Transverse colon (tissue), 4 donors: Measurements from ENCODE around the gene IAH1. TPM values are rescaled to one million over a fixed set of nuclear protein-coding genes. Genes with fewer than 3 reads are reported as not detected.

Source experiments
- DNase-seq: peaks from one replicate; pipeline ENCODE4 v3.0.0-alpha.2; 2019
- H3K27ac ChIP-seq, 4 donors: fragments of 200-600 bp; sonication (generic); 2 replicates each; pipeline ENCODE4 v1.5.1; 2016 to 2018; ENCODE audit warnings: inconsistent platforms in 4 of 4
- H3K27me3 ChIP-seq: fragments of 200-600 bp; sonication (generic); 2 replicates; pipeline ENCODE4 v1.5.1; 2017; ENCODE audit warnings: inconsistent platforms
- H3K36me3 ChIP-seq, 4 donors: fragments of 200-600 bp; sonication (generic); 2 replicates each; pipeline ENCODE4 v1.5.1; 2017 to 2019; ENCODE audit warnings: inconsistent platforms in 4 of 4
- H3K4me1 ChIP-seq, 4 donors: fragments of 200-600 bp; sonication (generic); 2 replicates each; pipeline ENCODE4 v1.5.1; 2017 to 2020; ENCODE audit warnings: inconsistent platforms in 4 of 4
- H3K4me3 ChIP-seq, 4 donors: fragments of 200-600 bp; sonication (generic); 1 replicate in 1 of 4; 2 replicates in 3 of 4; pipeline versions ENCODE4 v1.5.1 to v1.6.1; 2017 to 2019; ENCODE audit warnings: inconsistent platforms in 4 of 4
- H3K9me3 ChIP-seq, 2 donors: fragments of 200-600 bp; sonication (generic); 2 replicates each; pipeline ENCODE4 v1.5.1; 2017 to 2019; ENCODE audit warnings: inconsistent platforms in 2 of 2
- EP300 ChIP-seq: sonication (generic); formaldehyde crosslinking; IDR thresholded peaks from one replicate; pipeline ENCODE4 v1.6.1; 2017; ENCODE audit warnings: antibody characterized with exemption, low read depth
- POLR2A ChIP-seq: fragments of 450-650 bp; IDR thresholded peaks from one replicate; pipeline ENCODE4 v1.6.1; 2016; ENCODE audit warnings: antibody characterized with exemption, mild to moderate bottlenecking, moderate library complexity
- POLR2AphosphoS5 ChIP-seq, 3 donors: sonication (generic); formaldehyde crosslinking; IDR thresholded peaks; one replicate each; pipeline ENCODE4 v1.6.1; 2016; ENCODE audit warnings: antibody characterized with exemption in 3 of 3
- WGBS, 2 donors: methylation state at CpG; one replicate each; pipeline ENCODE4 v1.1.5; 2018; ENCODE audit warnings: low coverage in 1 of 2; 5-methylcytosine and 5-hydroxymethylcytosine counted together
- in situ Hi-C, 4 donors: fragments of 200-750 bp; cut with MboI; loops; one replicate each; pipeline versions ENCODE4 v1.15.0 to v1.15.1; 2017; ENCODE audit warnings: low sequenced_read_pairs in 3 of 4, low pct_ligation_motif_present in 1 of 4, low pct_unique_long_range_greater_than_20kb in 1 of 4
- intact Hi-C: fragments of 100-400 bp; cut with DNase I; formaldehyde crosslinking; loops from one replicate; pipeline ENCODE4 v1.15.1; 2023; ENCODE audit warnings: low total_unique reads
- total RNA-seq, 4 donors: library from RNA; depleted of rRNA; stranded (reverse); fragments of >200 nt; gene quantifications; one replicate each; pipeline ENCODE4 v1.1.0, GENCODE V29; 2016
- TF ChIP-seq, protein P1 (sequence below), 5 experiments: fragments of 200-600 bp in 3 of 5; fragments of 450-650 bp in 2 of 5; sonication (generic) in 3 of 5; IDR thresholded peaks; 1 replicate in 2 of 5; 2 replicates in 3 of 5; pipeline ENCODE4 v1.5.1; 2016 to 2017; ENCODE audit warnings: antibody characterized with exemption in 5 of 5, inconsistent platforms in 3 of 5, mild to moderate bottlenecking in 2 of 5, moderate library complexity in 1 of 5

The IAH1 gene
- total RNA-seq, 4 donors from 2014 or later = 19.1 to 50.1 (median 40.1) TPM

GRCh38 chr2:9527995-9528787, 53.8 kb downstream of the IAH1 start:
- Histone ChIP-seq H3K4me3 (no peak overlapping the region), H3K9me3 (no peaks in the 10 kb centered on the region), H3K27me3 (no peaks in the 10 kb centered on the region), H3K27ac (no peak overlapping the region), H3K36me3 (peaks cover 0 to 36% (median 4%) of the 10 kb centered on the region in 4 donors), H3K4me1 (no peaks in the 10 kb centered on the region)
- in situ Hi-C loops = no loop called here
- TF ChIP-seq POLR2A (no peak), POLR2AphosphoS5 (IDR thresholded peaks at IDR 0.05) (no peak), EP300 (no peak)
- TF ChIP-seq, protein P1, sequence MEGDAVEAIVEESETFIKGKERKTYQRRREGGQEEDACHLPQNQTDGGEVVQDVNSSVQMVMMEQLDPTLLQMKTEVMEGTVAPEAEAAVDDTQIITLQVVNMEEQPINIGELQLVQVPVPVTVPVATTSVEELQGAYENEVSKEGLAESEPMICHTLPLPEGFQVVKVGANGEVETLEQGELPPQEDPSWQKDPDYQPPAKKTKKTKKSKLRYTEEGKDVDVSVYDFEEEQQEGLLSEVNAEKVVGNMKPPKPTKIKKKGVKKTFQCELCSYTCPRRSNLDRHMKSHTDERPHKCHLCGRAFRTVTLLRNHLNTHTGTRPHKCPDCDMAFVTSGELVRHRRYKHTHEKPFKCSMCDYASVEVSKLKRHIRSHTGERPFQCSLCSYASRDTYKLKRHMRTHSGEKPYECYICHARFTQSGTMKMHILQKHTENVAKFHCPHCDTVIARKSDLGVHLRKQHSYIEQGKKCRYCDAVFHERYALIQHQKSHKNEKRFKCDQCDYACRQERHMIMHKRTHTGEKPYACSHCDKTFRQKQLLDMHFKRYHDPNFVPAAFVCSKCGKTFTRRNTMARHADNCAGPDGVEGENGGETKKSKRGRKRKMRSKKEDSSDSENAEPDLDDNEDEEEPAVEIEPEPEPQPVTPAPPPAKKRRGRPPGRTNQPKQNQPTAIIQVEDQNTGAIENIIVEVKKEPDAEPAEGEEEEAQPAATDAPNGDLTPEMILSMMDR (IDR thresholded peaks at IDR 0.05) = no peak
- WGBS, 2 donors = 85 to 90% methylated on average over 4 of the region's 4 CpGs
- intact Hi-C loops = no loop called here
- DNase-seq = no peak

DNA sequence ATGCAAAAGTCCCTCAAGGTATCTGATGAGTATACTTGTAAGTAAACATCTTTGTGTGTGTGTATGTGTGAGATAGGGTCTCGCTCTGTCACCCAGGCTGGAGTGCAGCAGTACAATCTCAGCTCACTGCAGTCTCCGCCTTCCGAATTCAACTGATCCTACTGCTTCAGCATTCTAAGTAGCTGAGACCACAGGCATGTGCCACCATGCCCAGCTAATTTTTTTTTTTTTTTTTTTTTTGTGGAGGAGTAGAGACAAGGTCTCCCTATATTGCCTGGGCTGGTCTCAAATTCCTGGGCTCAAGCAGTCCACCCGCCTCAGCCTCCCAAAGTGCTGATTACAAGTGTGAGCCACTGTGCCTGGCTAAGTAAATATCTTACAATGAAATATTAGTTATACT, 58.1 kb downstream of the IAH1 start:
- 86 to 98% methylated on average over 2 to 4 of the region's 4 CpGs for WGBS, 2 donors
- intact Hi-C loops = no loop called here
- in situ Hi-C loops = no loop called here
- no peaks in the 10 kb centered on the region for H3K27me3 ChIP-seq
- TF ChIP-seq POLR2A (no peak), POLR2AphosphoS5 (IDR thresholded peaks at IDR 0.05) (no peak), EP300 (no peak)
- TF ChIP-seq, protein P1 (IDR thresholded peaks at IDR 0.05) = no peak
- H3K9me3 ChIP-seq = no peaks in the 10 kb centered on the region
- H3K27ac ChIP-seq = no peak overlapping the region
- no peak overlapping the region for H3K4me3 ChIP-seq
- peaks cover 0 to 4% (median 0%) of the 10 kb centered on the region in 4 donors for H3K4me1 ChIP-seq
- DNase-seq = no peak
- peaks cover 0 to 18% (median 0%) of the 10 kb centered on the region in 4 donors for H3K36me3 ChIP-seq

- Histone ChIP-seq H3K4me3 (no peak overlapping the region), H3K36me3 (peaks cover 0 to 18% (median 0%) of the 10 kb centered on the region in 4 donors), H3K27ac (no peak overlapping the region), H3K9me3 (no peaks in the 10 kb centered on the region), H3K27me3 (no peaks in the 10 kb centered on the region), H3K4me1 (peaks cover 0 to 8% (median 0%) of the 10 kb centered on the region in 4 donors)
- 97 to 100% methylated on average over 2 of the region's 2 CpGs for WGBS, 2 donors
- intact Hi-C loops (no loop called here), in situ Hi-C loops (no loop called here)
- DNase-seq = no peak
- no peak for TF ChIP-seq POLR2AphosphoS5 (IDR thresholded peaks at IDR 0.05)
- TF ChIP-seq EP300 = no peak
- TF ChIP-seq, protein P1 (IDR thresholded peaks at IDR 0.05) = no peak
- TF ChIP-seq POLR2A = no peak
These were observed 59.3 kb downstream of the IAH1 start for GRCh38 chr2:9533663-9534062.

- in situ Hi-C loops = no loop called here
- intact Hi-C loops = no loop called here
- Histone ChIP-seq H3K36me3 (peaks cover 0 to 18% (median 0%) of the 10 kb centered on the region in 4 donors), H3K9me3 (no peaks in the 10 kb centered on the region), H3K4me1 (peaks cover 0 to 14% (median 0%) of the 10 kb centered on the region in 4 donors), H3K27me3 (no peaks in the 10 kb centered on the region), H3K4me3 (no peak overlapping the region), H3K27ac (no peak overlapping the region)
- TF ChIP-seq, protein P1 (IDR thresholded peaks at IDR 0.05) = no peak
- no peak for TF ChIP-seq EP300
- TF ChIP-seq POLR2A = no peak
- TF ChIP-seq POLR2AphosphoS5 (IDR thresholded peaks at IDR 0.05) = no peak
- DNase-seq = no peak
- WGBS, 2 donors = 38 to 73% methylated on average over 1 of the region's 1 CpG
These were observed 60.8 kb downstream of the IAH1 start for GRCh38 chr2:9535177-9535576.
